ENCODE data around the gene RNU5D-1. TPM values are rescaled to one million over a fixed set of nuclear protein-coding genes. Genes with fewer than 3 reads are reported as not detected.

RNU5D-1 gene
- total RNA-seq, 1 donor from 2014 or later, result not detected

GRCh38 chr1:44720281-44720680, 10.7 kb downstream of the RNU5D-1 start:
- Histone ChIP-seq H3K4me3 (no peak overlapping the region), H3K27me3 (no peaks in the 10 kb centered on the region), H3K9me3 (no peaks in the 10 kb centered on the region), H3K27ac (no peak overlapping the region), H3K36me3 (no peaks in the 10 kb centered on the region), H3K4me1 (no peaks in the 10 kb centered on the region)
- TF ChIP-seq CTCF (IDR thresholded peaks at IDR 0.05), result no peak
- intact Hi-C loops (cut with DNase I), result no loop called here
- no peak for DNase-seq (ENCODE audit: low spot score in 2 of 2)

- Histone ChIP-seq H3K27me3 (no peaks in the 10 kb centered on the region), H3K36me3 (no peaks in the 10 kb centered on the region), H3K27ac (no peak overlapping the region), H3K9me3 (no peaks in the 10 kb centered on the region), H3K4me3 (no peak overlapping the region), H3K4me1 (no peaks in the 10 kb centered on the region)
- TF ChIP-seq CTCF (IDR thresholded peaks at IDR 0.05), result no peak
- intact Hi-C loops (cut with DNase I), result no loop called here
- no peak for DNase-seq (ENCODE audit: low spot score in 2 of 2)
Measured at GRCh38 chr1:44719318-44719717, 11.7 kb downstream of the RNU5D-1 start.

GRCh38 chr1:44718091-44718490, 12.9 kb downstream of the RNU5D-1 start:
- Histone ChIP-seq H3K36me3 (no peaks in the 10 kb centered on the region), H3K9me3 (no peaks in the 10 kb centered on the region), H3K4me3 (no peak overlapping the region), H3K27ac (no peak overlapping the region), H3K27me3 (no peaks in the 10 kb centered on the region), H3K4me1 (no peaks in the 10 kb centered on the region)
- no peak for TF ChIP-seq CTCF (IDR thresholded peaks at IDR 0.05)
- no peak for DNase-seq (ENCODE audit: low spot score in 2 of 2)
- intact Hi-C loops (cut with DNase I), result no loop called here

GRCh38 chr1:44717653-44718052, 13.3 kb downstream of the RNU5D-1 start:
- no peak overlapping the region for H3K27ac ChIP-seq
- no peak for DNase-seq (ENCODE audit: low spot score in 2 of 2)
- H3K4me3 ChIP-seq, result no peak overlapping the region
- intact Hi-C loops (cut with DNase I), result no loop called here
- H3K36me3 ChIP-seq, result no peaks in the 10 kb centered on the region
- no peaks in the 10 kb centered on the region for H3K27me3 ChIP-seq
- H3K9me3 ChIP-seq, result no peaks in the 10 kb centered on the region
- no peaks in the 10 kb centered on the region for H3K4me1 ChIP-seq
- no peak for TF ChIP-seq CTCF (IDR thresholded peaks at IDR 0.05)

- no peak for DNase-seq (ENCODE audit: low spot score in 2 of 2)
- H3K36me3 ChIP-seq, result no peaks in the 10 kb centered on the region
- no peak overlapping the region for H3K27ac ChIP-seq
- no peaks in the 10 kb centered on the region for H3K27me3 ChIP-seq
- H3K4me3 ChIP-seq, result no peak overlapping the region
- no peak for TF ChIP-seq CTCF (IDR thresholded peaks at IDR 0.05)
- H3K9me3 ChIP-seq, result no peaks in the 10 kb centered on the region
- H3K4me1 ChIP-seq, result no peaks in the 10 kb centered on the region
- intact Hi-C loops (cut with DNase I), result no loop called here
Measured at GRCh38 chr1:44717156-44717555, 13.8 kb downstream of the RNU5D-1 start.

GRCh38 chr1:44714944-44715571, 15.9 kb downstream of the RNU5D-1 start:
- no peaks in the 10 kb centered on the region for H3K4me1 ChIP-seq
- peak in 1 of 2 donors; percentile 81 for DNase-seq (ENCODE audit: low spot score in 2 of 2)
- peak; percentile 66 to 89 (median 86) for TF ChIP-seq CTCF (IDR thresholded peaks at IDR 0.05)

More at GRCh38 chr1:44714944-44715571, 15.9 kb downstream of the RNU5D-1 start:
- Histone ChIP-seq H3K9me3 (no peaks in the 10 kb centered on the region), H3K27ac (no peak overlapping the region), H3K27me3 (no peaks in the 10 kb centered on the region), H3K36me3 (no peaks in the 10 kb centered on the region), H3K4me3 (no peak overlapping the region)
- intact Hi-C loops (cut with DNase I), result no loop called here

Measured in ascending aorta (tissue), 2 donors.